Stimulated activated CD4-positive, alpha-beta T cell treated with anti-CD3 and anti-CD28 coated beads, Interleukin-4, amount 100 ng/mL, for 4 hours (primary cell): ENCODE measurements around the gene RPLP2.

ENCODE experiments used
- DNase-seq, 2 experiments: peaks; one replicate each; pipeline ENCODE4 v3.0.0-alpha.2; 2020

RPLP2 gene

GRCh38 chr11:810040-810567 is 337 bp downstream of the RPLP2 start:
- DNase-seq: no peak

DNA sequence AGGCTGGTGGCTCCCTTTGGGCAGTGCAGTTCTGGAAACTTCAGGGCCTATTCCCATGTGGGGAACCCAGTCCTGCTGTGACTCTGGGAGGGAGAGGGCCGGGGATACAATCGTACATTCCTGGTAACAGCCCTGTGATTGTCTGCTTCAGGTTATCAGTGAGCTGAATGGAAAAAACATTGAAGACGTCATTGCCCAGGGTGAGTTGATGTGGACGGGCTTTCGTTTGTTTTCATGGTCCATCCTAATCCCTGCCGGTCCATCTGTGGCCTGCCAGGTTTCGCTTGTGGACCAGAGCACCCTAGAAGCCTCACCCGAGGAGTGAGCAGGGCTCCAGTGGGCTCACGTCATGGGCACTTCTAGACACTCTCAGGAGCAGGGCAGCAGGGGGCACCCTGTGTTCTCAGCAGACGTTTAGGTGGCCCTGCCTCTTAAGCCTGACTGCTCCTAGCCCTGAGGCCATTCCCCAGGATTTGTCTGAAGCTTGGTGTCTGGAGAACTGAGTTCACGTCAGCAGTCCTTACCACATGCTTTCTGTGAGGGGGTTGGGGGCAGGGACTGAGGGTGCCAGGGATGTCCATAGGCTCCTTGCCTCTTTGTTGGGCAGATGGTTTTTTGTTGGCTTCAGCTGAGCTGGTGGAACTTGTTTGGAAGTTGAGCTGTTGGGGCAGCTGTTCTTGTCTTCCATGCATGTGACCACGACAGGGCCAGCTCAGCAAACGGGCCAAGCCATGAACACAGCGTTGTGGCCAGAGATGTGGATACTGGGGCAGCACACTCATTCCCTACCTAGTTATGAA is 1.9 kb downstream of the RPLP2 start:
- DNase-seq: no peak

DNA sequence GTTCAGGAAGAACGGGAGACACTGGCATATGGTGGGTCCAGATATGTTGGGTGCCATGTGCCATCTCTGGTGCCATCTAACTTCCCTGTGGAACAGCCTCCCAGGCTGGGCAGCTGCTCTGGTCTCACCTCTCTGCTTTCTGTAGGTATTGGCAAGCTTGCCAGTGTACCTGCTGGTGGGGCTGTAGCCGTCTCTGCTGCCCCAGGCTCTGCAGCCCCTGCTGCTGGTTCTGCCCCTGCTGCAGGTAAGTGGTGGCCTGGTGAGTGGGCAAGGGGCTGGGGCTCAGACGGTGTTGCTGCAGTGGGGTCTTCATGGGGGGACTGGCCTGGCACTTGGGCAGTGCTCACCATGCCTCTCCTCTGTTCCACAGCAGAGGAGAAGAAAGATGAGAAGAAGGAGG is 2.6 kb downstream of the RPLP2 start:
- DNase-seq: no peak

GRCh38 chr11:813072-813455 is 3.3 kb downstream of the RPLP2 start:
- no peak for DNase-seq

- no peak for DNase-seq
Observed at GRCh38 chr11:813456-814096, 3.8 kb downstream of the RPLP2 start.

- DNase-seq: no peak
Observed at GRCh38 chr11:815675-816432, 6.1 kb downstream of the RPLP2 start.

DNA sequence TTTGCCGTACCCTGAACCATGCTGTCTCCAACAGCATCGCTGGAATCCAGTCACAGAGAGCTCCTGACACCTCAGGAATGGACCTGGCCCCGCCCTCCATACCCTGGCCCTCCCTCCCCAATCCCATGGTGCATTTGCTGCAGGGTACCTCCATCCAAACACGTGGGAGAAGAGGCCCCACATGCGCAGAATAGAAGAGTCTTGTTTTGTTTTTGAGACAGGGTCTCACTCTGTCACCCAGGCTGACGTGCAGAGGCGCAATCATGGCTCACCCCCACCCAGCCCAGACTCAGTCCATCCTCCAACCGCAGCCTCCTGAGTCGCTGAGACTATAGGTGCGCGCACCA is 6.6 kb downstream of the RPLP2 start:
- DNase-seq: no peak

DNA sequence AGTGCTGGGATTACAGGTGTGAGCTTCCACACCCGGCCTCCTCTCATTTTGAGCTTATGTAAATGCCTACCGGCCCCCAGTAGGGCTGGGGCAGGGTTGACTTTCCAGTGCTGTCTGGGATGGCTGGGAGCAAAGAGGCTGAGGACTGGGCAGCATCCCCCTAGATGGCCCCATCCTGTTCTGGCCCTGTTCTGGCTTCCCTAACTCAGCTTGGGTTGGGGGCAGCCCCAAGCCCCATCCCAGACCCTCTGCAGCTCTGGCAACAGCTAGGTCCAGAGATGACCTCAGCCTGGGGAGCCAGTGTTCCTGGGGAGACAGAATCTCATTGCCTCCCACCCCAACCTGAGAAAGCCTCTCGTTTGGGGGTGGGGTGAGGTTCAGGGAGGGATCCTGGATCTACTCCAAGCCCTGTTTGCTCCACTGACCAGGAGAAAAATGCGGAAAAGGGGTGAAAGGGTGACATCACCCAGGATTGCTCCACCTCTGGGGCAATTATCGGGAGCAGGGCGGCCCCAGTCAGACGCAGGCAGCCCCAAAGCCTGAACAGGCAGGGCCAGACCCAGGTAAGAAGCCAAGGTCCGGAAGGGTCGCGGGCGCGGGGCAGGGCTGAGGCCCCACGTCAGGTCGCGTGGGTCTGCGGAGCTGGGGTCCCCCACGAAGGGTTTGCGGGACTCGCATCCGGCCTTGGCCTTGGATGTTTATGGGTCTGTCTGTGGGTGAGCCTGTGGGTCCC is 8.8 kb downstream of the RPLP2 start, which contains the start of gene PNPLA2:
Gene PNPLA2, plus strand, starts transcription at position 519 of the 733 bp plus-strand sequence. CDS start 805 bp downstream, outside the sequence.
- no peak for DNase-seq

GRCh38 chr11:819129-819931 is 9.6 kb downstream of the RPLP2 start:
- peak; percentile 91 to 94 for DNase-seq

DNA sequence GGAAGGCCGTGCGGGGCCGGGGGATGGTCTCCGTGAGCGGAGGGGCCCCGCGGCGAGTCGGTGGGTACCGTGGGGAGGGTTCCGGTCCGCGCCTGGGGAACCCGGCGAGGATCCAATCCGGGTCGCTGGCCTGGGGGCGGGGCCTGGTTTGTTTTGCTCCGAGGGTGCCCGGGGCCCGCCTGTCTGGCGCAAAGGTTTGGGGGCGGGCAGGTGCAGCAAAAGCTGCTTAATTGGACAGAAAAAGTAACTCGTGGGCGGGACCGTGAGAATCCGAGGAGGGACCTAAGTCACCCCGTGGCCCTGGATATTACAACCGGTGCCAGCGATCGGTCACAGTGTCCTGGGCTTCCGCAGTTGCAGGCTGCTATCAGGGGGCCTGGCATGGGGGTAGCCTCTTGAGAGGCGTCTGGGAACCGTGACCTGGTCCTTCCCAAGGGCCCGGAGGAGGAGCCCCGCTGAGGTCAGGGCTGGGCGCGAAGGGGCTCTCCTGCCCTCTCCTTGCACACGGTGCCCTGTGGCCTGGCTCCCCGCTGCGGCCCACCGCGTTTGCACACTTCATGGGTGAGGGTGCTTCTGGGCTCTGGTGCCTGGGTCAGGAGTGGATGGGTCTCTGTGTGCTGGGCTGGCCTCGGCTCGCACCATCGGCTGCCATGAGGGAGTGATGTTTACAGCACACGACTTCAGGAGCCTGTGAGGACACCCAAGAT is 10.3 kb downstream of the RPLP2 start:
- peak; percentile 86 to 89 for DNase-seq

- DNase-seq: no peak
Observed at GRCh38 chr11:820655-821511, 11.1 kb downstream of the RPLP2 start.

GRCh38 chr11:821512-822371 is 12.0 kb downstream of the RPLP2 start:
- DNase-seq: no peak

GRCh38 chr11:823441-824291 is 13.9 kb downstream of the RPLP2 start:
- DNase-seq: no peak

DNA sequence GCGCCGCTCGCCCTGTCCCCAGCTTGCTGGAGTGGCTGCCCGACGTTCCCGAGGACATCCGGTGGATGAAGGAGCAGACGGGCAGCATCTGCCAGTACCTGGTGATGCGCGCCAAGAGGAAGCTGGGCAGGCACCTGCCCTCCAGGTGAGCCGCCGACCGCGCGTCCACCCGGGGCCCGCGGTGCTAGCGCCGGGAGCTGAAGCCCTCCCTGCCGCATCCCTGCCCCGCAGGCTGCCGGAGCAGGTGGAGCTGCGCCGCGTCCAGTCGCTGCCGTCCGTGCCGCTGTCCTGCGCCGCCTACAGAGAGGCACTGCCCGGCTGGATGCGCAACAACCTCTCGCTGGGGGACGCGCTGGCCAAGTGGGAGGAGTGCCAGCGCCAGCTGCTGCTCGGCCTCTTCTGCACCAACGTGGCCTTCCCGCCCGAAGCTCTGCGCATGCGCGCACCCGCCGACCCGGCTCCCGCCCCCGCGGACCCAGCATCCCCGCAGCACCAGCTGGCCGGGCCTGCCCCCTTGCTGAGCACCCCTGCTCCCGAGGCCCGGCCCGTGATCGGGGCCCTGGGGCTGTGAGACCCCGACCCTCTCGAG is 14.6 kb downstream of the RPLP2 start:
- DNase-seq: no peak

DNA sequence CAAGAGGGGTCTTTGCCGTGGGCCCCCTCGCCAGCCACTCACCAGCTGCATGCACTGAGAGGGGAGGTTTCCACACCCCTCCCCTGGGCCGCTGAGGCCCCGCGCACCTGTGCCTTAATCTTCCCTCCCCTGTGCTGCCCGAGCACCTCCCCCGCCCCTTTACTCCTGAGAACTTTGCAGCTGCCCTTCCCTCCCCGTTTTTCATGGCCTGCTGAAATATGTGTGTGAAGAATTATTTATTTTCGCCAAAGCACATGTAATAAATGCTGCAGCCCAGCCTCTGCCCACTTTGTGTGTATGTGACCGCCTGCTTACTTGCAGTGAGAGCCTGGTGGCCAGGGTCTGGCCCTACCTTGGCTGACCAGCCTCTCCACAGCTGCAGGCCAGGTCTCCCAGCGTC is 15.2 kb downstream of the RPLP2 start:
- DNase-seq: no peak

- DNase-seq: no peak
Observed at GRCh38 chr11:825366-826226, 15.8 kb downstream of the RPLP2 start.

- DNase-seq: no peak
Observed at GRCh38 chr11:826227-826621, 16.5 kb downstream of the RPLP2 start.
